Mesothelial cell of epicardium (in vitro differentiated cells): ENCODE data around the gene TMEM33. TPM values are rescaled to one million over a fixed set of nuclear protein-coding genes. Genes with fewer than 3 reads are reported as not detected.

ENCODE experiments used
- DNase-seq, 2 experiments: peaks; one replicate each; pipeline ENCODE4 v3.0.0; 2021; ENCODE audit warnings: low spot score in 2 of 2; ENCODE audit not compliant: unreplicated experiment in 2 of 2
- H3K27ac Mint-ChIP-seq: 2 replicates; pipeline ENCODE4 v1.8.0; 2021; ENCODE audit warnings: mixed read lengths
- H3K27me3 Mint-ChIP-seq: 2 replicates; pipeline ENCODE4 v1.8.0; 2021; ENCODE audit warnings: low read depth, mixed read lengths
- H3K36me3 Mint-ChIP-seq: 2 replicates; pipeline ENCODE4 v1.8.0; 2021; ENCODE audit warnings: mixed read lengths
- H3K4me1 Mint-ChIP-seq: 2 replicates; pipeline ENCODE4 v1.8.0; 2021; ENCODE audit warnings: mixed read lengths
- H3K4me3 Mint-ChIP-seq: 2 replicates; pipeline ENCODE4 v1.8.0; 2021; ENCODE audit warnings: mild to moderate bottlenecking, moderate library complexity, mixed read lengths
- H3K9me3 Mint-ChIP-seq: 2 replicates; pipeline ENCODE4 v1.8.0; 2021; ENCODE audit warnings: mixed read lengths
- CTCF ChIP-seq: fragments of 200-600 bp; sonication (generic); IDR thresholded peaks from one replicate; pipeline ENCODE4 v1.5.0; 2021; ENCODE audit warnings: antibody characterized with exemption; ENCODE audit not compliant: unreplicated experiment
- total RNA-seq: library from RNA; stranded (reverse); gene quantifications from 3 replicates; pipeline ENCODE4 v1.2.1, GENCODE V29; 2021

Gene TMEM33
- total RNA-seq, 1 donor from 2014 or later = 49.5 TPM

- Mint-ChIP-seq H3K9me3 (peaks cover 5% of the 10 kb centered on the region), H3K36me3 (no peaks in the 10 kb centered on the region), H3K27me3 (peaks cover 35% of the 10 kb centered on the region), H3K27ac (no peak overlapping the region), H3K4me1 (peaks cover 20% of the 10 kb centered on the region), H3K4me3 (no peak overlapping the region)
- no peak for TF ChIP-seq CTCF
- no peak for DNase-seq
Observed at GRCh38 chr4:41932988-41933387, 2.2 kb upstream of the TMEM33 start.

GRCh38 chr4:41933997-41934503, 1.2 kb upstream of the TMEM33 start:
- Mint-ChIP-seq H3K4me1 (peaks cover 20% of the 10 kb centered on the region), H3K36me3 (peaks cover under 1% of the 10 kb centered on the region), H3K9me3 (peaks cover 5% of the 10 kb centered on the region), H3K4me3 (peak overlapping the region; percentile 99), H3K27me3 (peaks cover 35% of the 10 kb centered on the region), H3K27ac (no peak overlapping the region)
- DNase-seq = no peak
- TF ChIP-seq CTCF = no peak

GRCh38 chr4:41934514-41934900, 722 bp upstream of the TMEM33 start:
- H3K27me3 Mint-ChIP-seq = peaks cover 32% of the 10 kb centered on the region
- no peak for DNase-seq
- no peak for TF ChIP-seq CTCF
- H3K4me1 Mint-ChIP-seq = peaks cover 20% of the 10 kb centered on the region
- H3K27ac Mint-ChIP-seq = peak overlapping the region; percentile 98
- H3K4me3 Mint-ChIP-seq = peak overlapping the region; percentile 99
- peaks cover 5% of the 10 kb centered on the region for H3K36me3 Mint-ChIP-seq
- H3K9me3 Mint-ChIP-seq = peaks cover 5% of the 10 kb centered on the region

- no peak for TF ChIP-seq CTCF
- DNase-seq = no peak
- Mint-ChIP-seq H3K9me3 (peaks cover 5% of the 10 kb centered on the region), H3K27me3 (peaks cover 22% of the 10 kb centered on the region), H3K4me1 (peaks cover 20% of the 10 kb centered on the region), H3K4me3 (peak overlapping the region; percentile 99), H3K27ac (peak overlapping the region; percentile 98), H3K36me3 (peaks cover 8% of the 10 kb centered on the region)
Observed at GRCh38 chr4:41935652-41936021, 408 bp downstream of the TMEM33 start.

- Mint-ChIP-seq H3K9me3 (peaks cover 5% of the 10 kb centered on the region), H3K4me3 (no peak overlapping the region), H3K36me3 (peaks cover 14% of the 10 kb centered on the region), H3K4me1 (peaks cover 20% of the 10 kb centered on the region), H3K27ac (no peak overlapping the region), H3K27me3 (no peaks in the 10 kb centered on the region)
- no peak for DNase-seq
- no peak for TF ChIP-seq CTCF
Observed at GRCh38 chr4:41939016-41939626, 3.9 kb downstream of the TMEM33 start.
